Epithelial cell of esophagus (primary cell): ENCODE measurements around the gene RBM33.

Experiments
- DNase-seq: peaks from one replicate; pipeline ENCODE4 v3.0.0; 2010; ENCODE audit warnings: low read depth
- H3K4me3 ChIP-seq: 2 replicates; pipeline ENCODE4 v1.5.1; 2011; ENCODE audit warnings: mild to moderate bottlenecking, low read length, control low read depth
- TF ChIP-seq, protein P1 (sequence below): IDR thresholded peaks from 2 replicates; pipeline ENCODE4 v1.5.1; 2011; ENCODE audit warnings: low read depth, mild to moderate bottlenecking, low read length, control low read depth, inconsistent platforms; ENCODE audit not compliant: insufficient read depth; ENCODE audit errors: missing control alignments

RBM33 gene

DNA sequence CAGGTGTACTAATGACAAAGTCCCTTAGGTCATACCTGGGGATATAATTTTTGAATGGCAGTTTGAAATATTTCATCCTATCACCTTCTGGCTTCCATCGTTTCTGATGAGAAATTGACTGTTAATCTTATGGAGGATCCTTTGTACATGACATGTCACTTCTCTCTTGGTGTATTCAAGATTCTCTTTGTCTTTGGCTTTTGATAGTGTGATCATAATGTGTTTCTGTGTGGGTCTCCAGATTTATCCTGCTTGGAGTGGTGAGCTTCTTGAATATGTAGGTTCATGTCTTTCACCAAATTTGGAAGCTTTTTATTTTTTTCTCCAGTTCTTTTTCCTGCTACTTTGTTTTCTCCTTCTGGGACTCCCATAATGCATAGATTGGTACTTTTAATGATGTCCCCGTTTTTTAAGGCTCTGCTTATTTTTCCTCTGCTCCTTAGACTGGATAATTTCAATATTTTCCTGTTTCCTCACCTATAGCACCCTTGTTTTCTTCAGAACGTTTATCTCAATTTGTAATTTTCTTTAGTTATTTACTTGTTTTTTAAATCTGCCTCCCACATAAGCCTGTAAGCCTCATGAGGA is 4.4 kb downstream of the RBM33 start:
- TF ChIP-seq, protein P1, sequence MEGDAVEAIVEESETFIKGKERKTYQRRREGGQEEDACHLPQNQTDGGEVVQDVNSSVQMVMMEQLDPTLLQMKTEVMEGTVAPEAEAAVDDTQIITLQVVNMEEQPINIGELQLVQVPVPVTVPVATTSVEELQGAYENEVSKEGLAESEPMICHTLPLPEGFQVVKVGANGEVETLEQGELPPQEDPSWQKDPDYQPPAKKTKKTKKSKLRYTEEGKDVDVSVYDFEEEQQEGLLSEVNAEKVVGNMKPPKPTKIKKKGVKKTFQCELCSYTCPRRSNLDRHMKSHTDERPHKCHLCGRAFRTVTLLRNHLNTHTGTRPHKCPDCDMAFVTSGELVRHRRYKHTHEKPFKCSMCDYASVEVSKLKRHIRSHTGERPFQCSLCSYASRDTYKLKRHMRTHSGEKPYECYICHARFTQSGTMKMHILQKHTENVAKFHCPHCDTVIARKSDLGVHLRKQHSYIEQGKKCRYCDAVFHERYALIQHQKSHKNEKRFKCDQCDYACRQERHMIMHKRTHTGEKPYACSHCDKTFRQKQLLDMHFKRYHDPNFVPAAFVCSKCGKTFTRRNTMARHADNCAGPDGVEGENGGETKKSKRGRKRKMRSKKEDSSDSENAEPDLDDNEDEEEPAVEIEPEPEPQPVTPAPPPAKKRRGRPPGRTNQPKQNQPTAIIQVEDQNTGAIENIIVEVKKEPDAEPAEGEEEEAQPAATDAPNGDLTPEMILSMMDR, result no peak
- H3K4me3 ChIP-seq, result no peak overlapping the region
- DNase-seq, result no peak

DNA sequence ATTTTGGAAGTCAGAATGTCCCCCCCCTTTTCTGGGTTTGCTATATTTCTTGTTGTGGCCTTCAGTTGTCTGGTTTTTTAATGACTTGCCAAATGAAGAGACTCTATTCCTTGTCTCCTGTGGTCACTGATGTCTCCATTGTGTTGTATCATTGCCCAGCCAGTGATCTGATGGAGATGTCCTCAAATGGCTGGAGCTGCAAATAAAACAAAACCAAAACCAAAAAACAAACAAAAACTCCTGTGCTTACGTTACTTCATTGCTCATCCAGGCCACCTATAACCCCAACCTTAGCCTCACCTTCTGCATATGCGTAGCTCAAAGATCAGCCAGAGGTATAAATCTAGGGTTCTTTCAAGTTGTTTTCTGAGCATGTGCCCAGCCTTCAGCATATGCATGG is 5.1 kb downstream of the RBM33 start:
- TF ChIP-seq, protein P1, result no peak

DNA sequence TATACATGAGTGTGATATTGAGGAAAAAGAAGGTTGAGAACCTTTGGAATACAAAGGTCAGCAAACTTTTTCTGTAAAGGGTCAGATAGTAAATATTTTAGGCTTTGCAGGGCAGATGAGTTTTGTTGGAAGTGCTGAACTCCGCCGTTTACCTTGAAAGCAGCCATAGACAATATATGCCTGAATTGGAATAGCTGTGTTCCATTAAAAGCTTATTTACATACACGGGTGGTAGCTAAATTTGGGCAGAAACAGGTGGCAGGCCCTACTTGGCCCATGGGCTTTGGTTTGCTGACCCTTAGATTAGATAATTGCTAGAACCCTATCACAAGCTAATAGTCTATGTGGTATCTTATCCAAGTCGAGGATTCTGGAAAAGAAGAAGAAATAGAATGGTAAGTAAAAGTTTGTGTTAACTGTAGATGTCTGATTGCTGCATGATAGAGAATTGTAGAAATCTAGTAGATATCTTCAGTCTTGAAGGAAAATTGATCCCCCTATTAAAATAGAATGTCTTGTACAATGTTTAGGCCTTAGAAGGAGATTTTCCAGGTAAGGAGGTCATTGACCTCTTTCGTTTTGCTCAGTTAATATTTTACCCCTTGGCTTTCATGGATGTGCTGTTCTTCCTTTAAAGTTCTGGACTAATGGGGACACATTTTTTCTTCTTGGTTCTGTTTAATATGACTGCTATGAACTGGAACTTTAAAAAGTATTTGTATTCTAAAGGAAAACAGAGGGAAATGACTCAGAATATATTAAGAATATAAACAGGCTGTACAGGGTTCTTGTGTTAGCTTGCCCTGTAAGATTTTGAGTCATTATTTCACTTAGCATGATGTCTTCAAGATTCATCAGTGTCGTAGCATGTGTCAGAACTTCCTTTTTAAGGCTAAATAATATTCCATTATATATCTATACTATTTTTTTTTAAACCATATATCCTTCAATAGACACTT is 8.0 kb downstream of the RBM33 start:
- H3K4me3 ChIP-seq, result no peak overlapping the region
- TF ChIP-seq, protein P1, result no peak
- DNase-seq, result peak; percentile 76

More for the DNA sequence above, 5.1 kb downstream of the RBM33 start:
- no peak for DNase-seq
- H3K4me3 ChIP-seq, result no peak overlapping the region

- TF ChIP-seq, protein P1, result no peak
- no peak overlapping the region for H3K4me3 ChIP-seq
- peak; percentile 89 for DNase-seq
These were observed 9.3 kb downstream of the RBM33 start for GRCh38 chr7:155653803-155654202.

GRCh38 chr7:155656891-155657290 is 12.4 kb downstream of the RBM33 start:
- no peak overlapping the region for H3K4me3 ChIP-seq
- TF ChIP-seq, protein P1, result no peak
- DNase-seq, result no peak

DNA sequence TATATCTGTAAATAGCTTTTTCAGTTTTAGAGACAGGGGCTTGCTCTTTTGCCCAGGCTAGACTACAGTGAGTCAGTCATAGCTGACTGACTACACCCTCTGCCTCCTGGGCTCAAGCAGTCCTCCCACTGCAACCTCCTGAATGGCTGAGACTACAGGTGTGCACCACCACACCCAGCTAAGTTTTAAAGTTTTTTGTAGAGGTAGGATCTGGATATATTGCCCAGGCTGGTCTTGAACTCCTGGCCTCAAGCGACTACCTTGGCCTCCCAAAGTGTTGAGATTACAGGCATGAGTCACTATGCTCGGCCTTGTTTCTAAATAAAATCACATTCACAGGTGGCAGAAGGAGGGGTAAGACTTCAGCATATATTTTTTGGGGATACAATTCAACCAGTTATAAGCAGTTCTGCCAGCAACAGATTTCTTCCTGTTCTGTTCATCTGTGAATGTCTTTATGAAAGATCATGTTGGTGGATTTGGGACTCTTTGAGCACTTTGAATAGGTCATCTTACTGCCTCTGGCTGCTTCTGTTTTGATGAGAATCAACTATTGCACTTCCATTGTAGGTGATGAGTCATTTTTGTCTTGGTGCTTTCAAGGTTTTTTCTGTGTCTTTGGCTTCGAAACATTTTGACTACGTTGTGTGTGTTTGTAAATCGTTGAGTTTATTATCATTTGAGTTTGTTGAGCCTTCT is 15.7 kb downstream of the RBM33 start:
- DNase-seq, result peak; percentile 41
- TF ChIP-seq, protein P1, result no peak

More for the DNA sequence above, 15.7 kb downstream of the RBM33 start:
- H3K4me3 ChIP-seq, result no peak overlapping the region
